ENCODE measurements around the gene MYO1E. TPM values are rescaled to one million over a fixed set of nuclear protein-coding genes. Genes with fewer than 3 reads are reported as not detected.

Gene MYO1E
- polyA plus RNA-seq, 1 donor from 2014 or later = 0.38 TPM

DNA sequence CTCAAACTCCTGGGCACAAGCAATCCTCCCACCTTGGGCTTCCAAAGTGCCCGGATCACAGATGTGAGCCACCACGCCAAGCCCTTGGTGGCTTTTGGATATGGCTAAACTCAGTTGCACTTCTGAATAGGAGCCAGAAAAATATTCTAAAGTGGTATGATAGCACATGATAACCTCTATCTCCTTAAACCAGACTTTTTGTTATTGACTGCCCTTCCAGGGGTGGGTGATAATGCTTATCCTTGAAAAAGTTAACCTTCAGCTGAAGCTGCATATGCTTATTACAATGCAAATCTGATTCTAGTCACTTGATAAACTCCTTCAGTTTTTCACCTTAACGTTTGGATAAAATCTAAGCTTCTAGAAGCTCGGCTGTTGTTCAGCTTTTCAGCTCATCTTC, 261.4 kb downstream of the MYO1E start:
- no peak overlapping the region for H3K4me3 ChIP-seq (ENCODE audit: low read length)
- H4K20me1 ChIP-seq (ENCODE audit: insufficient read depth) = no peaks in the 10 kb centered on the region
- no peaks in the 10 kb centered on the region for H3K9me2 ChIP-seq (ENCODE audit: insufficient read depth, low read length)
- H3K9ac ChIP-seq (ENCODE audit: low read length) = no peak overlapping the region
- no peaks in the 10 kb centered on the region for H3K9me3 ChIP-seq (ENCODE audit: low read length)
- H3F3A ChIP-seq (ENCODE audit: insufficient read depth, low read length, poor library complexity, severe bottlenecking) = no peaks in the 10 kb centered on the region
- H2AFZ ChIP-seq (ENCODE audit: low read depth, low read length) = no peak overlapping the region
- no peak overlapping the region for H3K4me2 ChIP-seq (ENCODE audit: low read length)
- TF ChIP-seq, protein P1, sequence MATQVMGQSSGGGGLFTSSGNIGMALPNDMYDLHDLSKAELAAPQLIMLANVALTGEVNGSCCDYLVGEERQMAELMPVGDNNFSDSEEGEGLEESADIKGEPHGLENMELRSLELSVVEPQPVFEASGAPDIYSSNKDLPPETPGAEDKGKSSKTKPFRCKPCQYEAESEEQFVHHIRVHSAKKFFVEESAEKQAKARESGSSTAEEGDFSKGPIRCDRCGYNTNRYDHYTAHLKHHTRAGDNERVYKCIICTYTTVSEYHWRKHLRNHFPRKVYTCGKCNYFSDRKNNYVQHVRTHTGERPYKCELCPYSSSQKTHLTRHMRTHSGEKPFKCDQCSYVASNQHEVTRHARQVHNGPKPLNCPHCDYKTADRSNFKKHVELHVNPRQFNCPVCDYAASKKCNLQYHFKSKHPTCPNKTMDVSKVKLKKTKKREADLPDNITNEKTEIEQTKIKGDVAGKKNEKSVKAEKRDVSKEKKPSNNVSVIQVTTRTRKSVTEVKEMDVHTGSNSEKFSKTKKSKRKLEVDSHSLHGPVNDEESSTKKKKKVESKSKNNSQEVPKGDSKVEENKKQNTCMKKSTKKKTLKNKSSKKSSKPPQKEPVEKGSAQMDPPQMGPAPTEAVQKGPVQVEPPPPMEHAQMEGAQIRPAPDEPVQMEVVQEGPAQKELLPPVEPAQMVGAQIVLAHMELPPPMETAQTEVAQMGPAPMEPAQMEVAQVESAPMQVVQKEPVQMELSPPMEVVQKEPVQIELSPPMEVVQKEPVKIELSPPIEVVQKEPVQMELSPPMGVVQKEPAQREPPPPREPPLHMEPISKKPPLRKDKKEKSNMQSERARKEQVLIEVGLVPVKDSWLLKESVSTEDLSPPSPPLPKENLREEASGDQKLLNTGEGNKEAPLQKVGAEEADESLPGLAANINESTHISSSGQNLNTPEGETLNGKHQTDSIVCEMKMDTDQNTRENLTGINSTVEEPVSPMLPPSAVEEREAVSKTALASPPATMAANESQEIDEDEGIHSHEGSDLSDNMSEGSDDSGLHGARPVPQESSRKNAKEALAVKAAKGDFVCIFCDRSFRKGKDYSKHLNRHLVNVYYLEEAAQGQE (IDR thresholded peaks at IDR 0.05; ENCODE audit: borderline replicate concordance) = no peak
- TF ChIP-seq SMC3 (conservative IDR thresholded peaks at IDR 0.05; ENCODE audit: poor library complexity) (no peak), RAD21 (conservative IDR thresholded peaks at IDR 0.05) (no peak), EP300 (conservative IDR thresholded peaks at IDR 0.05; ENCODE audit: poor library complexity, severe bottlenecking) (no peak), POLR2AphosphoS5 (IDR thresholded peaks at IDR 0.05) (no peak), EZH2 (IDR thresholded peaks at IDR 0.05; ENCODE audit: borderline replicate concordance, insufficient read depth, low read length, poor library complexity, severe bottlenecking) (no peak), MXI1 (conservative IDR thresholded peaks at IDR 0.05; ENCODE audit: poor library complexity, severe bottlenecking) (no peak), TAF1 (IDR thresholded peaks at IDR 0.05; ENCODE audit: low read depth) (no peak)
- TF ChIP-seq, protein P2, sequence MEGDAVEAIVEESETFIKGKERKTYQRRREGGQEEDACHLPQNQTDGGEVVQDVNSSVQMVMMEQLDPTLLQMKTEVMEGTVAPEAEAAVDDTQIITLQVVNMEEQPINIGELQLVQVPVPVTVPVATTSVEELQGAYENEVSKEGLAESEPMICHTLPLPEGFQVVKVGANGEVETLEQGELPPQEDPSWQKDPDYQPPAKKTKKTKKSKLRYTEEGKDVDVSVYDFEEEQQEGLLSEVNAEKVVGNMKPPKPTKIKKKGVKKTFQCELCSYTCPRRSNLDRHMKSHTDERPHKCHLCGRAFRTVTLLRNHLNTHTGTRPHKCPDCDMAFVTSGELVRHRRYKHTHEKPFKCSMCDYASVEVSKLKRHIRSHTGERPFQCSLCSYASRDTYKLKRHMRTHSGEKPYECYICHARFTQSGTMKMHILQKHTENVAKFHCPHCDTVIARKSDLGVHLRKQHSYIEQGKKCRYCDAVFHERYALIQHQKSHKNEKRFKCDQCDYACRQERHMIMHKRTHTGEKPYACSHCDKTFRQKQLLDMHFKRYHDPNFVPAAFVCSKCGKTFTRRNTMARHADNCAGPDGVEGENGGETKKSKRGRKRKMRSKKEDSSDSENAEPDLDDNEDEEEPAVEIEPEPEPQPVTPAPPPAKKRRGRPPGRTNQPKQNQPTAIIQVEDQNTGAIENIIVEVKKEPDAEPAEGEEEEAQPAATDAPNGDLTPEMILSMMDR (IDR thresholded peaks at IDR 0.05; ENCODE audit: poor library complexity, severe bottlenecking) = no peak
- no peaks in the 10 kb centered on the region for H3K27me3 ChIP-seq (ENCODE audit: insufficient read depth, low read depth, low read length)
- H3K27ac ChIP-seq (ENCODE audit: low read length) = no peak overlapping the region
- no peaks in the 10 kb centered on the region for H3K36me3 ChIP-seq (ENCODE audit: insufficient read depth, low read length)
- peaks cover 6% of the 10 kb centered on the region for H3K79me2 ChIP-seq (replicated peaks; ENCODE audit: insufficient read depth, low read length)

DNA sequence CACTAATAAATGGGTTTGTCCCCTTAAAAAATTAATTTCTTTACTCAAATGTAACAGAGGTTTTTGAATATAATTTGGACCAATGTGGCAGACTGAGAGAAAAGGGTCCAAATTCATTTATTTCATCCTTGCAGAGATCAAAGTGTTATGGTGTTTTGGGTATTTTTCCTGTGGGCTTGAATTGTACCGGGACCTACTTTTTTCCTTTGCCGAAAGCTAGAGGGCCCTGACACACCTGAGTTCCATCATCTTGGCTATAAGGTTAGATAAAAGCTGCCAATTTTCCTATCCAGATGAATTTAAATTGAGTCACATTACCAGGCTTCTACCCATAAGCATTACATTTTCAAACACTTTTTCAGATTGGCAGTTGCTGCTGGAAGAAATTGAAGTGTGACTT, 266.8 kb downstream of the MYO1E start:
- peak overlapping the region; percentile 74 for H3K4me3 ChIP-seq (ENCODE audit: low read length)
- no peaks in the 10 kb centered on the region for H3F3A ChIP-seq (ENCODE audit: insufficient read depth, low read length, poor library complexity, severe bottlenecking)
- H3K36me3 ChIP-seq (ENCODE audit: insufficient read depth, low read length) = no peaks in the 10 kb centered on the region
- no peak overlapping the region for H3K27ac ChIP-seq (ENCODE audit: low read length)
- no peaks in the 10 kb centered on the region for H4K20me1 ChIP-seq (ENCODE audit: insufficient read depth)
- no peak for TF ChIP-seq MXI1 (conservative IDR thresholded peaks at IDR 0.05; ENCODE audit: poor library complexity, severe bottlenecking)
- no peak for TF ChIP-seq EP300 (conservative IDR thresholded peaks at IDR 0.05; ENCODE audit: poor library complexity, severe bottlenecking)
- TF ChIP-seq EZH2 (IDR thresholded peaks at IDR 0.05; ENCODE audit: borderline replicate concordance, insufficient read depth, low read length, poor library complexity, severe bottlenecking) = no peak
- TF ChIP-seq POLR2AphosphoS5 (IDR thresholded peaks at IDR 0.05) = no peak
- TF ChIP-seq TAF1 (IDR thresholded peaks at IDR 0.05; ENCODE audit: low read depth) = no peak
- no peak for TF ChIP-seq RAD21 (conservative IDR thresholded peaks at IDR 0.05)
- TF ChIP-seq, protein P2 (IDR thresholded peaks at IDR 0.05; ENCODE audit: poor library complexity, severe bottlenecking) = no peak
- TF ChIP-seq SMC3 (conservative IDR thresholded peaks at IDR 0.05; ENCODE audit: poor library complexity) = no peak
- TF ChIP-seq, protein P1 (IDR thresholded peaks at IDR 0.05; ENCODE audit: borderline replicate concordance) = no peak
- no peaks in the 10 kb centered on the region for H3K27me3 ChIP-seq (ENCODE audit: insufficient read depth, low read depth, low read length)
- no peak overlapping the region for H3K4me2 ChIP-seq (ENCODE audit: low read length)
- no peak overlapping the region for H2AFZ ChIP-seq (ENCODE audit: low read depth, low read length)
- no peak overlapping the region for H3K9ac ChIP-seq (ENCODE audit: low read length)
- H3K9me3 ChIP-seq (ENCODE audit: low read length) = no peaks in the 10 kb centered on the region
- H3K9me2 ChIP-seq (ENCODE audit: insufficient read depth, low read length) = no peaks in the 10 kb centered on the region
- peaks cover 15% of the 10 kb centered on the region for H3K79me2 ChIP-seq (replicated peaks; ENCODE audit: insufficient read depth, low read length)
